C4-2B (cell line): ENCODE results near the gene CCNI2.

ENCODE experiments used
- H3K27ac ChIP-seq: fragments of 450-650 bp; 2 replicates; pipeline ENCODE4 v1.5.1; 2017
- CTCF ChIP-seq: fragments of 450-650 bp; conservative IDR thresholded peaks from 2 replicates; pipeline ENCODE4 v1.5.1; 2017; ENCODE audit warnings: mild to moderate bottlenecking
- ZFX ChIP-seq: fragments of 450-650 bp; IDR thresholded peaks from 2 replicates; pipeline ENCODE4 v1.6.1; 2017

The CCNI2 gene

GRCh38 chr5:132773114-132773513 lies 25.9 kb downstream of the CCNI2 start:
- no peak for TF ChIP-seq ZFX
- no peak for TF ChIP-seq CTCF
- H3K27ac ChIP-seq: no peak overlapping the region

GRCh38 chr5:132773601-132774355 lies 26.6 kb downstream of the CCNI2 start:
- TF ChIP-seq CTCF: no peak
- TF ChIP-seq ZFX: no peak
- H3K27ac ChIP-seq: no peak overlapping the region

GRCh38 chr5:132774406-132774805 lies 27.2 kb downstream of the CCNI2 start:
- H3K27ac ChIP-seq: no peak overlapping the region
- TF ChIP-seq ZFX (no peak), CTCF (no peak)

- TF ChIP-seq ZFX (no peak), CTCF (no peak)
- H3K27ac ChIP-seq: no peak overlapping the region
Observed at GRCh38 chr5:132774896-132775295, 27.7 kb downstream of the CCNI2 start.

GRCh38 chr5:132775476-132775961 lies 28.3 kb downstream of the CCNI2 start:
- H3K27ac ChIP-seq: no peak overlapping the region

GRCh38 chr5:132776131-132776937 lies 29.1 kb downstream of the CCNI2 start:
- TF ChIP-seq ZFX (no peak; the same call in 1 of the 2 replicates), CTCF (no peak)

More at GRCh38 chr5:132775476-132775961, 28.3 kb downstream of the CCNI2 start:
- TF ChIP-seq ZFX (no peak), CTCF (no peak)

GRCh38 chr5:132776938-132777208 lies 29.6 kb downstream of the CCNI2 start:
- peak overlapping the region; percentile 67 for H3K27ac ChIP-seq
- TF ChIP-seq ZFX (peak; percentile 61; the same call in 1 of the 2 replicates), CTCF (no peak)

More at GRCh38 chr5:132776131-132776937, 29.1 kb downstream of the CCNI2 start:
- H3K27ac ChIP-seq: peak overlapping the region; percentile 67
